OCI-LY3 (cell line): Measurements from ENCODE around the gene BRWD1.

Experiments used
- H2AFZ ChIP-seq: fragments of 200-600, 300-600 bp; shearing (Covaris generic); 2 replicates; pipeline ENCODE4 v1.6.0; 2014; ENCODE audit warnings: antibody characterized with exemption, low read depth, low read length
- H3K27ac ChIP-seq: fragments of 200-600, 300-600 bp; sonication (generic); 2 replicates; pipeline ENCODE4 v1.5.1; 2014; ENCODE audit warnings: mild to moderate bottlenecking, low read length, moderate library complexity, mixed read lengths
- H3K27me3 ChIP-seq: fragments of 200-600, 300-600 bp; sonication (generic); 2 replicates; pipeline ENCODE4 v1.6.1; 2014; ENCODE audit warnings: low read depth, low read length, mixed read lengths
- H3K36me3 ChIP-seq: fragments of 200-600, 300-600 bp; sonication (generic); replicated peaks from 2 replicates; pipeline ENCODE3; 2014; ENCODE audit warnings: low read depth, low read length, mixed read lengths
- H3K4me1 ChIP-seq: fragments of 300-600, 200-600 bp; sonication (generic); 2 replicates; pipeline ENCODE4 v1.6.1; 2014; ENCODE audit warnings: low read length, mixed read lengths
- H3K4me2 ChIP-seq: fragments of 200-600, 300-600 bp; sonication (generic); 2 replicates; pipeline ENCODE4 v1.6.1; 2014; ENCODE audit warnings: low read length, mixed read lengths
- H3K4me3 ChIP-seq: fragments of 300-600, 200-600 bp; sonication (generic); 2 replicates; pipeline ENCODE4 v1.5.1; 2014; ENCODE audit warnings: antibody characterized with exemption, mild to moderate bottlenecking, low read length, moderate library complexity
- H3K79me2 ChIP-seq: fragments of 300-600, 200-600 bp; shearing (Covaris generic); 2 replicates; pipeline ENCODE4 v1.6.1; 2014; ENCODE audit warnings: mild to moderate bottlenecking, low read length, mixed read lengths
- H3K9ac ChIP-seq: fragments of 300-600, 200-600 bp; shearing (Covaris generic); 2 replicates; pipeline ENCODE4 v1.6.0; 2014; ENCODE audit warnings: mild to moderate bottlenecking, low read length, moderate library complexity
- H3K9me3 ChIP-seq: fragments of 200-600, 300-600 bp; shearing (Covaris generic); 2 replicates; pipeline ENCODE4 v1.6.1; 2014; ENCODE audit warnings: low read length, mixed read lengths; ENCODE audit not compliant: insufficient read depth
- H4K20me1 ChIP-seq: fragments of 200-600, 300-600 bp; sonication (generic); 2 replicates; pipeline ENCODE4 v1.6.1; 2016; ENCODE audit warnings: low read length, mixed read lengths; ENCODE audit not compliant: insufficient read depth
- CTCF ChIP-seq: fragments of 200-600, 300-600 bp; sonication (generic); IDR thresholded peaks from 2 replicates; pipeline ENCODE4 v1.5.1; 2014; ENCODE audit warnings: antibody characterized with exemption, low read length, low read depth
- EZH2phosphoT487 ChIP-seq: fragments of 200-600 bp; shearing (Covaris generic); IDR thresholded peaks from 2 replicates; pipeline ENCODE4 v1.6.1; 2018; ENCODE audit warnings: antibody characterized with exemption, mixed run types, low read depth

Gene BRWD1

DNA sequence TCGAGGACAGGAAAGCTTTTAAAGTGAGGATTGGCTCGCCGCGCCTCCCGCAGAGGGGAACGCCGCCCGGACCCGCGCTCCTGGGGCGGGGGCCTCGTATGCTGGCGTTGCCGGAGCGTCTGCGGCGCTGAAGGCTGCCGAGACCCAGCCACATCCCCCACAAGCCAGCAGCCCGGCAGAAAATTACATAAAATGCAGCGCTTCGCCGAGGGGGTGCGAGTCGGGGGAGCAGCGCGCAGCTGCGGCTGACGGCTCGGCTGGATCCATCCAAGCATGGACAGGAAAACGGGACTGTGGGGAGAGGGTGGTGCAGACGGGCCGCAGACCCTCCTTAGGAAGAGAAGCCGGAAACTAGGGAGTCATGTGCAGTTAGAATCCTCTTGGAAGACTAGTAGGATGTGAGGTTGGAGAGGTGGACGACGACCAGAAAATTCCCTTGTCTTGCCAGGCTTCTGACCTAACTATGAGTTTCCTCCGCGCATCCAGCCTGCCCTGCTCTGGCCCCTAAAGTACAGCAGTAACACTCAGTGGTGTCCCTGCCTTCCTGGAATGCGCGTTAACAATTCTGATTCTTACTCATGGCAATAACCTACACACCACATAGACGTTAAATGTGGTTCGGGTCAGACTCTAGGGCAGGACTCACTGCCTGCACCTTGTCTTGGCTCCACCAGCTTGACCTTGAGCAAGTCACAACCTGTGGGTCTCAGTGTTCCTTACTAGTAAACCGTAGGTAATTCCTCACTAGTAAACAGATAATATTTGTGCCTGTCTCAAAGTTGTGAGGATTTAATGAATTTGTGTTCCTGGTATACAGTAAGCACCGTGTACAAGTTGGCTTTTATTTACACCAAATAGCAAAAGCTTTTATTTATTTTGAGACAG is 953 bp upstream of the BRWD1 start:
- no peak for TF ChIP-seq CTCF
- no peak for TF ChIP-seq EZH2phosphoT487
- H3K36me3 ChIP-seq = peaks cover 10% of the 10 kb centered on the region
- peak overlapping the region; percentile 91 for H3K4me2 ChIP-seq
- no peaks in the 10 kb centered on the region for H3K9me3 ChIP-seq
- H3K9ac ChIP-seq = peak overlapping the region; percentile 93
- H3K27me3 ChIP-seq = no peaks in the 10 kb centered on the region
- peak overlapping the region; percentile 59; the same call in 1 of the 2 replicates for H2AFZ ChIP-seq
- peak overlapping the region; percentile 83 for H3K4me3 ChIP-seq
- H3K79me2 ChIP-seq = peaks cover 44% of the 10 kb centered on the region
- H3K4me1 ChIP-seq = peaks cover 9% of the 10 kb centered on the region; the same call in 1 of the 2 replicates
- H4K20me1 ChIP-seq = peaks cover 11% of the 10 kb centered on the region
- H3K27ac ChIP-seq = peak overlapping the region; percentile 83

GRCh38 chr21:39313042-39313570 is 326 bp downstream of the BRWD1 start:
- Histone ChIP-seq H3K4me1 (peaks cover 9% of the 10 kb centered on the region; the same call in 1 of the 2 replicates), H3K4me3 (peak overlapping the region; percentile 83), H3K79me2 (peaks cover 57% of the 10 kb centered on the region), H4K20me1 (peaks cover 11% of the 10 kb centered on the region), H3K4me2 (peak overlapping the region; percentile 50), H3K36me3 (peaks cover 10% of the 10 kb centered on the region), H3K27me3 (no peaks in the 10 kb centered on the region), H2AFZ (no peak overlapping the region), H3K9me3 (no peaks in the 10 kb centered on the region), H3K27ac (peak overlapping the region; percentile 83), H3K9ac (peak overlapping the region; percentile 93)
- TF ChIP-seq EZH2phosphoT487 = no peak
- TF ChIP-seq CTCF = no peak

GRCh38 chr21:39312112-39313041 is 1.1 kb downstream of the BRWD1 start:
- Histone ChIP-seq H3K4me1 (peaks cover 9% of the 10 kb centered on the region; the same call in 1 of the 2 replicates), H3K9me3 (no peaks in the 10 kb centered on the region), H3K4me2 (peak overlapping the region; percentile 95), H3K27ac (peak overlapping the region; percentile 83), H3K4me3 (peak overlapping the region; percentile 83), H3K27me3 (no peaks in the 10 kb centered on the region), H4K20me1 (peaks cover 11% of the 10 kb centered on the region), H3K9ac (peak overlapping the region; percentile 93), H3K36me3 (peaks cover 10% of the 10 kb centered on the region), H2AFZ (no peak overlapping the region), H3K79me2 (peaks cover 61% of the 10 kb centered on the region)
- TF ChIP-seq EZH2phosphoT487 = no peak
- TF ChIP-seq CTCF = no peak
